Measurements from ENCODE around the gene STRN. TPM values are rescaled to one million over a fixed set of nuclear protein-coding genes. Genes with fewer than 3 reads are reported as not detected.
A peak's percentile ranks its signal among the peaks of the same experiment; 100 is the strongest.

The STRN gene
- total and polyA plus RNA-seq, 2 donors (not counting 1 experiment from before 2014, with no cell fraction given): 13.7 to 19.9 TPM

- TF ChIP-seq CTCF (conservative IDR thresholded peaks at IDR 0.05 in 1 of 2, IDR thresholded peaks at IDR 0.05 in 1 of 2; ENCODE audit: low read depth in 1 of 2, low read length in 2 of 2) (no peak), EZH2 (IDR thresholded peaks at IDR 0.05; ENCODE audit: low read length, missing control alignments) (no peak)
- Histone ChIP-seq H3K27me3 (ENCODE audit: control insufficient read depth, insufficient read depth, low read length) (no peaks in the 10 kb centered on the region), H3K79me2 (ENCODE audit: control insufficient read depth, insufficient read depth, low read length) (no peaks in the 10 kb centered on the region), H3K4me1 (ENCODE audit: control insufficient read depth, extremely low read depth, insufficient read depth, low read length) (peaks cover 4% of the 10 kb centered on the region), H2AFZ (ENCODE audit: low read length) (no peak overlapping the region), H3K27ac (ENCODE audit: insufficient read depth, low read length) (no peak overlapping the region), H3K4me3 (replicated peaks in 1 of 4; ENCODE audit: control extremely low read depth in 1 of 4, insufficient read depth in 1 of 4, low read depth in 3 of 4, low read length in 4 of 4) (no peak overlapping the region), H3K9me3 (ENCODE audit: control insufficient read depth, insufficient read depth, low read depth, low read length) (no peaks in the 10 kb centered on the region), H3K9ac (ENCODE audit: insufficient read depth, low read length) (no peak overlapping the region), H3K4me2 (ENCODE audit: extremely low read depth, insufficient read depth, low read length) (no peak overlapping the region), H4K20me1 (ENCODE audit: control insufficient read depth, extremely low read depth, insufficient read depth, low read length) (no peaks in the 10 kb centered on the region), H3K36me3 (ENCODE audit: control insufficient read depth, insufficient read depth, low read length) (no peaks in the 10 kb centered on the region)
- no peak for DNase-seq (ENCODE audit: low read depth in 2 of 2)
These were observed 50.7 kb downstream of the STRN start for GRCh38 chr2:36915627-36916026.

DNA sequence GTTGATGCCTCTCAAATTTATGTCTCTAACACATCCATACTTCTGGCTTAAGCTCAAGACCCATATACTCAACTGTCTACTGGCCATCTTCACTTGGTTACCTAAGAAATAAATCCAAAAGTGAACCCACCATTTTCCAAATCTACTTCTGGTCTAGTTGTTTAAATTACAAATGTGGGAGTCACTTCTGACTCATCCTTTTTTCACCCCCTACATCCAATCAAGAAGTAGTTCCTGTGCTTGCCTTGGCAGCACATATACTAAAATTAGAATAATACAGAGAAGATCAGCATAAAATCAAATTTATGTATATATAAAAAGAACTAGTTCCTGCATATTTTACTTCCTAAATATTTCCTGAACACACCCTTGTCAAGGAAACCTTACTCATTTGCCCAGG, 53.6 kb downstream of the STRN start:
- no peaks in the 10 kb centered on the region for H3K9me3 ChIP-seq (ENCODE audit: control insufficient read depth, insufficient read depth, low read depth, low read length)
- no peak overlapping the region for H3K9ac ChIP-seq (ENCODE audit: insufficient read depth, low read length)
- peak; percentile 47 to 67 for DNase-seq (ENCODE audit: low read depth in 2 of 2)
- no peaks in the 10 kb centered on the region for H3K36me3 ChIP-seq (ENCODE audit: control insufficient read depth, insufficient read depth, low read length)
- no peak overlapping the region for H3K4me3 ChIP-seq (replicated peaks in 1 of 4; ENCODE audit: control extremely low read depth in 1 of 4, insufficient read depth in 1 of 4, low read depth in 3 of 4, low read length in 4 of 4)
- H3K79me2 ChIP-seq (ENCODE audit: control insufficient read depth, insufficient read depth, low read length): no peaks in the 10 kb centered on the region
- peak overlapping the region; percentile 1 for H3K4me2 ChIP-seq (ENCODE audit: extremely low read depth, insufficient read depth, low read length)
- H3K27me3 ChIP-seq (ENCODE audit: control insufficient read depth, insufficient read depth, low read length): no peaks in the 10 kb centered on the region
- H4K20me1 ChIP-seq (ENCODE audit: control insufficient read depth, extremely low read depth, insufficient read depth, low read length): no peaks in the 10 kb centered on the region
- H3K27ac ChIP-seq (ENCODE audit: insufficient read depth, low read length): no peak overlapping the region
- H2AFZ ChIP-seq (ENCODE audit: low read length): no peak overlapping the region
- H3K4me1 ChIP-seq (ENCODE audit: control insufficient read depth, extremely low read depth, insufficient read depth, low read length): peaks cover 4% of the 10 kb centered on the region
- no peak for TF ChIP-seq EZH2 (IDR thresholded peaks at IDR 0.05; ENCODE audit: low read length, missing control alignments)
- no peak for TF ChIP-seq CTCF (conservative IDR thresholded peaks at IDR 0.05 in 1 of 2, IDR thresholded peaks at IDR 0.05 in 1 of 2; ENCODE audit: low read depth in 1 of 2, low read length in 2 of 2)

GRCh38 chr2:36911012-36911411, 55.3 kb downstream of the STRN start:
- no peak for DNase-seq (ENCODE audit: low read depth in 2 of 2)
- Histone ChIP-seq H3K9me3 (ENCODE audit: control insufficient read depth, insufficient read depth, low read depth, low read length) (no peaks in the 10 kb centered on the region), H3K9ac (ENCODE audit: insufficient read depth, low read length) (no peak overlapping the region), H4K20me1 (ENCODE audit: control insufficient read depth, extremely low read depth, insufficient read depth, low read length) (no peaks in the 10 kb centered on the region), H3K36me3 (ENCODE audit: control insufficient read depth, insufficient read depth, low read length) (no peaks in the 10 kb centered on the region), H3K27ac (ENCODE audit: insufficient read depth, low read length) (no peak overlapping the region), H3K4me3 (replicated peaks in 1 of 4; ENCODE audit: control extremely low read depth in 1 of 4, insufficient read depth in 1 of 4, low read depth in 3 of 4, low read length in 4 of 4) (no peak overlapping the region), H3K27me3 (ENCODE audit: control insufficient read depth, insufficient read depth, low read length) (no peaks in the 10 kb centered on the region), H3K4me1 (ENCODE audit: control insufficient read depth, extremely low read depth, insufficient read depth, low read length) (peaks cover 4% of the 10 kb centered on the region), H2AFZ (ENCODE audit: low read length) (no peak overlapping the region), H3K79me2 (ENCODE audit: control insufficient read depth, insufficient read depth, low read length) (no peaks in the 10 kb centered on the region), H3K4me2 (ENCODE audit: extremely low read depth, insufficient read depth, low read length) (no peak overlapping the region)
- TF ChIP-seq EZH2 (IDR thresholded peaks at IDR 0.05; ENCODE audit: low read length, missing control alignments) (no peak), CTCF (conservative IDR thresholded peaks at IDR 0.05 in 1 of 2, IDR thresholded peaks at IDR 0.05 in 1 of 2; ENCODE audit: low read depth in 1 of 2, low read length in 2 of 2) (no peak)
